HG02943 (cell line): ENCODE measurements around the gene PDK3.

ENCODE experiments used
- ATAC-seq: cut with Tn5 transposase; IDR thresholded peaks from one replicate; pipeline ENCODE4 v1.9.1; 2021; ENCODE audit warnings: mild to moderate bottlenecking, low read depth, moderate library complexity; ENCODE audit not compliant: unreplicated experiment

Gene PDK3

DNA sequence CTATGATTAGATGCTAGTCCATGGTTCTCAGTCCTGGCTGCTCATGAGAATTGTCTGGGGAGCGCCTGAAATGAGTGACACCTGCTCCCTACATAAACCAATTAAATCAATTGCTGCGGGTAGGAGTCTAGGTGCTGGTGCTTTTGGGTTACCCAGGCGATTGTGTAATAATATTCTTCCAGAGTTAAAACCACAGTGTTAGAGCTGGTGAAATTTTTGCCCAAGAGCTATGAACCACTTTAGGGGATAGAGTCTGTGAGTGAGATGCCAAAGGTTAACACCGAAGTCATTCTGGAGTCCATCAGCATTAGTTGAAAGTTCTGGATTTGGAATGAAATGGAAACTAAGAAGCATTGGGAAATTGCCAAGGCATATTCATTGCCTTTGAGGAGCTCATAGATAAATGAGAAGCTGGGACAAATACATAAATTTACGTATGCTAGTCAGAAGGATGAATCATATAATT, 15.3 kb downstream of the PDK3 start:
- ATAC-seq, result peak; percentile 28

DNA sequence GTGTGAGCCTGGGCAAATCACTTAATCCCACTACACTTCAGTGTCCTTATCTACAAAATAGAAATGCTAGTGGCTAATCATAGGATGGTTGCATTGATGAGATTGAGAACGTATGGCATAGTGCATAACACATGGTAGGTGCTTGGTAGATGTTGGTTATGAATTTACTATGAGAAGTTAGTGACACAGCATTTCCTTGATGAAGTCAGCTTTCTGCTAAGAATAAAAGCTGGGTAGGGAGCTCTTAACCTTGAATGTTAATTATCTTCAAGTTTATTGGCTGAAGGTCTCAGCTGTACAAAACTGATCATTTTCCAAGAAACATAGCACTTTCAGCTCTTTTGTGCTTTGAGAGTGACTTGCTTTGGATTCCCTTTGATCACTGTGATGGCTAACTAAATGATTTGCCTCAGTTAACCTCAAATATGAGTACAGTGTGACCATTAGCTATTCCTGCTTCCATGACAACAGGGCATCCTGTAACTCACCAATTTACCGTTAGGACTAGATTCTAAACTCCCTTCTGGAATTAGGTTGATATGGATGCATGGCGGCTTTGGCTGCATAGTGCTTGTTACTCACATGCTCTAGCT, 17.8 kb downstream of the PDK3 start:
- no peak for ATAC-seq

DNA sequence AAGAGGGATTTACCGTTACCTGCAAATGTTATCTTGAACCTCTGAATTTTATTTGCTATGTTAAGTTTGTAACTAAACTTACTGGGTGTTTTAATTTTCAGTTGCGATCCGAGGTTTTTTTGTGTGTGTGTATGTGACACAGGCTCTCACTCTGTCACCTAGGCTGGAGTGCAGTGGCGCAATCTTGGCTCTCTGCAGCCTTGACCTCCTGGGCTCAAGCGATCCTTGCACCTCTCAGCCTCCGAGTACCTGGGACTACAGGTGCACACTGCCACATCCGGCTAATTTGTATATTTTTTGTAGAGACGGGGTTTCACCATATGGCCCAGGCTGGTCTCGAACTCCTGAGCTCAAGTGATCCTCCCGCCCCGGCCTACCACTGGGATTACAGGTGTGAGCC, 18.5 kb downstream of the PDK3 start:
- no peak for ATAC-seq

DNA sequence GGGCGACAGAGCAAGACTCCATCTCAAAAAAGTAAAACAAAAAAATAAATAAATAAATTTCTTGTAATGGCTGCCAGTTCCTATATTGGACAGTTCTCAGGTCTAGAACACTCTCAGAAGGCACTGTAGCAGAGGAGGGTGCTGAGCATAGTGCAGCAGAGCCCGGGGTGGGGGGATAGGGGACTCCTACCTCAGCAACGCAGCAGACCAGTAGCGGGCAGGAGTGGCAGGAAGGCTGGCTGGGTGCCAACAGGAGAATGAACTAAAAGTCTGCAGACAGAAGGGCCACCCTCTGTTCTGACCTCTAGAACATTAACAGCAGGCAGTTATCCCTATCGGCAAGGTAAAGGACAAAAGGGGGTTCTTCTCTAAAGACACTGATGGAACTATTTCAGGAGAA, 20.2 kb downstream of the PDK3 start:
- no peak for ATAC-seq

DNA sequence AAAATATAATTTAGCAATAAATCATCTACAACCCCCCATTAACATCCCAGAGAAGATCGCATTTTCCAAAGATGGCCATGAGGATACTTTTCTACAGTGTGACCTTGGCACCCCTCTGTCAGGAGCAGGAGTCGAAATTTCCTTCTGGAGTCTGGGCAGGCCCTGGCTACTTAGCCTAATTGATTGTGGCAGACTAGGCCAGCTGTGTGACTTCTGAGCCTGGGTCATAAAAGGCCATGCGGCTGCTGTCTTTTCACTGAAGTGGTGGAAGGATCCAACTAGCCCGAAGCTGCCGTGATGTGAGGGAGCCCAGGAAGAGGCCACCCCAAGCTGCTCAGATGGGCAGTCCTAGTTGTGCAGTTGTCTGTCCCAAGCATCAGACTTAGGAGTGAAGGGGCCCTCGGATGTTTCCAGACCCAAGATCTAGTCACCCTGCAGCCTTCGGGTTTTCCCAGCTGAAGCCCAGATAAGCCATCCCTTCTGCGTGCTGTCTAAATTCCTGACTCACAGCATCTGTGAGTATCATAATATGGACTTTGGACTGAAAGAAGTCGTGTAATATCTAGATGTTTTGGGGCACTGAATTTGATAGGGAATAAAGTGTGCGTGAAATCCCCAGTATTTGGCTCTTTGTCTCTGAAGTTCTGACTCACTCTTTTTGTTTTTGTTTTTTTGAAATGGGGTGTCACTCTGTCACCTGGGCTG, 21.0 kb downstream of the PDK3 start:
- no peak for ATAC-seq

DNA sequence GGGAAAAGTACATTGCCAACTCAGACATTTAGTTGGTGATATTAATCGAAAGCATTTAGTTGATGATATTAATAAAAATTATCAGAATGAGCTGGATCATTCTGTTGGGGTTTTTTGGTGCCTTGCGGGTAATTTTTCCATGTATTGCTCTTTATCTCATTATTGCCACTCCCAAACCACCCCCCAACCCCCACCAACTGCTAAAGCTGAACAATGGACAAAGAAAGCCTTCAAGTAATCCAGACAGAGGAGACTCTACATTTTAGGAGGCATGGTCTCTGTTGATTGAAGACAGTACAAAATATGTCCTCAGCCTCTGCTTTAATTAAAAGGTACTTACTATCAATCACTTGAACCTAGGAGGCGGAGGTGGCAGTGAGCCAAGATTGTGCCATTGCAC, 22.5 kb downstream of the PDK3 start:
- ATAC-seq, result no peak

DNA sequence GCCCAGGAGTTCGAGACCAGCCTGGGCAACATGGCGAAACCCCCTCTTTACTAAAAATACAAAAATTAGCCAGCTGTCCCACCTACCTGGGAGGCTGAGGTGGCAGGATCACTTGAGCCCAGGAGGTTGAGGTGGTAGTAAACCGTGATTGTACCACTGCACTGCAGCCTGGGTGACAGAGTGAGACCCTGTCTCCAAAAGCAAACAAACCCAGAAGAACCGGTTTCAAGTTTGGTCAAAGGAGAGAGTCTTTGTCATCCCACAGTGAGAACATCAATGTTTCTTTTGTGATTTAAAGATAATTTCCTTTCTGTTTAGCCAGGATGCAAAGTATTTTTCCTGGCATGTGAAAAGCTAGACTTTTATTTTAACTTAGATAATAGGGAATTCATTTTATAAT, 26.7 kb downstream of the PDK3 start:
- no peak for ATAC-seq

DNA sequence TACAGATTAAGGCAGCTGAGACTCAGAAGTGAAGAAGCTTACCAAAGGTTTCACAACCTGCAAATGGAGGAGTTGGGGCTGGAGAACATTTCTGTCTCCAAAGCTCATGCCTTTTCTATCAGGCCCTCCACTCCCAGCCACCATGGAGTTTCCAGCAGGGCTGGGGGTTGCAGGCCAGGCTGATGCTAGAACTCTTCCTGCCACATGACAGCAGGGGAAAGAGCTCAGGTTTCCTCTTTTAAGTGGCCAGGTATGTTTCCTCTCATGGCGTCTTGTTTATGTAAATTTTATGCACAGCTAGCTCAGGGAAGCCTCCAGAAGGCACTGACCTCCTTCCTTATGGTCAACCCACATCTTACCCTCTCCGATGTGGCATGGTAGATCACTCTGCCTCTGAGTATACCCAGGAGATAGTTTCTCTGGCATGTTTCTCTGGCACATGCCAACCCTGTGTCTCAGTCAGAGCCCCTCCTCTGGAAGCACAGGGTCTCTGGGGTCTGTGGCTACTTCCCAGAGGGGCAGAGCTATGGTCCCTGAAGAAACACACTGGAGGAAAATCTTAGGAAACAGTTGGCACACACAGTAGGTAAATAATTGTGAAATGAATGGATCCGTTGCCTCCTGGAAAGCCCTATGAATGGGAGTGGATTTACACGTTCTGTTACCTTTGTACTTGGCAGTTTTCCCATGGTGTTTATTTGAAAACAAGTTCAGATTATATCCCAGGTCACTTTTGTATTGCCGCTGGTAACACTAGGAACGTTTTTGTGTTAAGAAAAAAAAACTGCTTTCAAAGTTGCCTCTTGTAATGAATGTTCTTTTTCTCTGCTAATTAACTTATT, 28.9 kb downstream of the PDK3 start:
- no peak for ATAC-seq

DNA sequence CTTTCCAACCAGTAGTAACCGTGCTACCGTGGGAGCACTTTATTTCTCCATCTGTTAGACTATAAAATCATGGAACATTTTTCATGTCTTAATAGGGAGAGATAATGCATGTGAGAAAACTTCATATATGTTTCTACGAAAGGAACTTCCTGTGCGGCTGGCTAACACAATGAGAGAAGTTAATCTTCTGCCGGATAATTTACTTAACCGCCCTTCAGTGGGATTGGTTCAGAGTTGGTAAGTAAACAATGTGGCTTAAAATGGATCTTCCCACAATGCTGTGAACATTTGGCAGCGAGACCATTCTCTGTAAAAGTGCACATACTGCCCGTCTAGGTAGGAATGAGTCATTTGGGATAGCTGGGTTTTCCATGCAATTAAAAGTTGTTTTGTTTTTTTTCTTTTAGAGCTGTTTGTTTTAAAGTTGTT, 29.6 kb downstream of the PDK3 start:
- no peak for ATAC-seq

DNA sequence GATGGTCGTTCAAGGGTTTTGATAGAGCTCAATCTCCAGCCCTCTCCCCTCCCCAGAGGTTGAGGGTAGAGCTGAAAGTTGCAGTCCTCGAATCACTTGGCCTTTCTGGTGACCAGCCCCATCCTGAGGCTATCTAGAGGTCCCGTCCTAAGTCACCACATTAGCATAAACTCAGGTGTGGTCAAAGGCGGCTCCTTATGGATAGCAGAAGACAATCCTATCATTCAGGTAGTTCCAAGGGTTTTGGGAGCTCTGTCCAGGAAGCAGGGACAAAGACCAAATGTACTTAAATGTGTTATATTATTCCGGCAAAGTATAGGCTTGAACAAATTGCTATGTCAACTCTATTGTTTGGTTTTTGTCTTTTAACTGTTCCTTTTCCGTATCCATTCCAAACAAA, 30.6 kb downstream of the PDK3 start:
- ATAC-seq, result no peak

DNA sequence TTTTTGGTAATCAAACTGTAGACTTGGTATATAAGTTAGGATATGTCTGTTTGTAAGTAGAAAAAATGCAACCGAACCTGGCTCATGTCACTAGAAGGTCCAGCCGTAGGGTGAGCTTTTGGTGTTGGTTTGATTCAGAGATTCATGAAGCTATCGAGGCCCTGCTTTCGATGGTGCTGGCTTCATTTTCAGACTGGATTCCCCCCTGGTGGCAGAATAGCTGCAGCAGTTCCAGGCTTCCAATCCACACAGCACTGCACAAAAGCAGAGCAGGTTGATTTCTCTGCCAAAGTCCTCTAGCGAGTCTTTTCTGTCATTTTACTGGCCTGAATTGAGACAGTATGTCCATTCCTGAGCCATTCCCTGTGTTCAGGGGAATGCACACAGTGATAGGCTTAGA, 33.1 kb downstream of the PDK3 start:
- ATAC-seq, result no peak

DNA sequence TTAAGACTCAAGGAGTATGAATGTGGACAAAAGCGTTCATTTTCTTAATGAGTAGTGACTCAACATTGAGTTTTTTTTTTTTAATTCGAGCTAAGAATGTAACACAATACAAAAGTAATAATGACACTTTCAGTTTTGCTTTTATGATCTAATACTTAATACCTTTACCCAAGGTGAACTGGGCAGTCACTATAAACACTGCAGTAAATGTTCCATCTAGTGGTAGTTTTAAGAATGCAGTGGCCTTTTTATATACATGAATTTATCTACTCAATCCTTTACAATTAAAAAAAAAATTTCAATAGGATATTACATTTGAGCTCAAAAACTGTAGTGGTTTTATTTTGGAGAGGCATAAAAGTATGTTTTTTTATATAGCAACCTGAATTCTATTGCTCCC, 33.9 kb downstream of the PDK3 start:
- peak; percentile 68 for ATAC-seq

DNA sequence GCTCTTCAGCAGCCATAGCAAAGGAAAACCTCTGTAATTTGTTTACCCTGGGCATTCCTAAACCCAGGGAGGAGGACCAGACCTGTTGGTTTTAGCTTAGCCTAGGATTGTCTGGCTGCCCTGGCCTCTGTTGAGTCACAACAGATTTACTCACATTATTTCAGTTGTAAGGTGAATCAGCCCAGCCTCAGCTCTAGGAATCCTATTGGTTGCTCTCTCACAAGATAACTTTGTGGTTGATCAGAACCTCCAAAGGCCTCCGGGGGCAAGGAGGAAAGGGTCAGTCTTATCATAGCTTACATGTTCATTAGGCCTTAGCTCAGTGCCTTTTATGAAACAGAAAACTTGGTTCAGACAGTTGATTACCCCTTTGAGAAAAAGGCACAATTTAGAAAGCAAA, 41.0 kb downstream of the PDK3 start:
- ATAC-seq, result no peak

DNA sequence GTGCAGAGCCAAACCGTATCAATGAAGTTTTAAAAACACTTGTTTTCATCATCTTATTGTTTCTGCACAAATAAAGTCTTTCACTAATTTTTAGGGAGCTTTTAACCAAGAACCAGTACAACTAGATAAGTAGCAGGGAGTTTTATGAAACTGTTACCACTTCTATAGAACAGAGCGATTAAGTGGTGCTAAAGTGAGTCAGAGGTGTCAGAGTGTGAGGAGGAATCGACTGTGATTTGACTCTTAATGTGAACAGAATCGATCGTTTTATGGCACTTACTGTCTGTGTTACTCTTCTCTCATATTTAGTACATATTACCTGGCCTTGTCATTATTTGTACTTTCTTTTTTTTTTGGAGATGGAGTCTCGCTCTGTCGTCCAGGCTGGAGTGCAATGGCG, 43.3 kb downstream of the PDK3 start:
- no peak for ATAC-seq

DNA sequence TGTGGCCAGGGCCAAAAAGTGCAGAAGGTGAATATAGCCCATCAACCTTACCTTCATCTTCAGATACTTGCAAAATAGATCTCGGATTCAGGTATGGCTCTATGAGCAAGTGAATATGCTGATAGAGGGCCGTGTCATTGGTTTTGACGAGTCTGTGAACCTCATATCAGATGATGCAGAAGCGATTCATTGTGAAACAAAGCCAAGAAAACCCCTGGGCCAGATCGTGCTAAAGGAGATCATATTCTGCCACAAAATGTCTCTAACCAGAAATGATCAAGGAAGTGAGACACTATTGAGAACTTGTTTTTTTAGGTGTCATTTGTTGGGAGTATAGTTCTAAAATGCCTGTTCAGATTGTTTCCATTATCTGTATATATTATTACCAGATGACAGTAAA, 48.3 kb downstream of the PDK3 start:
- ATAC-seq, result peak; percentile 50

DNA sequence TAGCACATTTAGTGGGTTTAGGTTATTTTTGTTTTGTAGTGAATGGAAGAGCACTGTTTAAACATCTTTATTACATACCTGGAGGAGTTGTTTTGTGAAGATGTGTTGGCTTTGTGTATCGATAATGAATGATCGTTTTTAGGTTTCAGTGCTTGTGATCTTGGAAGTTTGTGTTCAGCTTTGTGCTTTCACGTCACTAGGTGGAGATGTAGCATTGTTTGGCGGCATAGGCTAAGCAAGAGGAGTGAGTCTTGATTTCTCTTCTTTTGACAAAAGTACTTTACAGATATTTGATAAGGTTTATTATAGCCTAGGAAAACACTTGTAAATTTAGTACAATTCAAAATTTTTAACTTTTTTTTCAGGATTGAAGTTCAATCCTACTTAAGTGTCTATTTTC, 50.4 kb downstream of the PDK3 start:
- no peak for ATAC-seq

DNA sequence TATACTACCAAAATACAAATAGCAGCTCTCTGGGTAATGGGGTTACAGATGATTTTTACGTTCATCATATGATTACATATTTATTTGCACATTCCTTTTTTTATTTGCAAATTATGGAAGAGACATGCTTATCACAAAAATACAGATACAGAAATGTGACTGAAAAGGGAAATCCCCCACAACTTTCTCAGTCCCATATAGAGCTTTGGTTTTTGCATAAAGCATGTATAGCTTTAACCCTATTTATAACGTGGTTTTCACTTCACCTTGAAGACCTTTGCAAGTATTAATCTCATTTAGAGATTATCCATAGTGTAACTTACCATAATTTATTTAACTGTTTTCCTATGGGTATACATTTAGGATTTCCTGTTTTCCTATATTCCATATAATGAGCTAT, 55.4 kb downstream of the PDK3 start:
- ATAC-seq, result no peak

DNA sequence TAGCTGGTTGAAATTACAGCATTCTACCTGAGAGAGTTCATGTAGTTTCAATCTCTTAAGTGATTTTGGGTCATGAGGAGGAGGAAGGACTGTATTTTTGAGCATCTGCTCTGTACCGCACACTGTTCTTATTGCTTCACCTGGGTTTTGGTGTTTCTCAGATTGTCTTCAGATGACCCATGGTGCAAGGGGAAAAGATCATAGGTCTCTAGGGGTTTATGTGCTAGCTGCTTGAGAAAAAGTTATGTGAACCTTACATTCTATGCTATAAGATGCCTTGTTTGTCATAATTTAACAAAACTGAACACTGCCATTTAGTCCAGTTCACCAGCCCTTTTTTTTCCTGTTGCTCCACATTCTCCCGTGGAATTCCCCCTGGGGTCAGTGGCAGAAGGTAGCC, 60.4 kb downstream of the PDK3 start:
- no peak for ATAC-seq

DNA sequence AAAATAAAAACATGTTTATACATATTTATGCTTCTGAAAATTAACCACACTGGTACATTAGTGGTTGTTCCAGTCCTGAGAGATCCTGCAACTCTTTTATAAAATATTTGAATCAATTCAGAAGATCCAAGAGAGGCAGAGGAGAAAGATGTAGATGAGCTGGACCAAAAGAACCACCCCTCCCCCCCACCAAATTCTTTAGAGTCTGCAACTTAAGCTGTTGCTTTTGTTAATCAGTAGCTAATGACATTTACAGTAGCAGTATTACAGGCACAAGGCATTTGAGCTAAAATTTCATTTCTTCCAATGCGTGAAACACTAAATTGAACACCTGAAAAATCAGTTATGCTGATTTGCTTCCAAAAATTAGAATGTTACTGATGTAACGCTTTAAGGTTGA, 61.5 kb downstream of the PDK3 start:
- ATAC-seq, result no peak

DNA sequence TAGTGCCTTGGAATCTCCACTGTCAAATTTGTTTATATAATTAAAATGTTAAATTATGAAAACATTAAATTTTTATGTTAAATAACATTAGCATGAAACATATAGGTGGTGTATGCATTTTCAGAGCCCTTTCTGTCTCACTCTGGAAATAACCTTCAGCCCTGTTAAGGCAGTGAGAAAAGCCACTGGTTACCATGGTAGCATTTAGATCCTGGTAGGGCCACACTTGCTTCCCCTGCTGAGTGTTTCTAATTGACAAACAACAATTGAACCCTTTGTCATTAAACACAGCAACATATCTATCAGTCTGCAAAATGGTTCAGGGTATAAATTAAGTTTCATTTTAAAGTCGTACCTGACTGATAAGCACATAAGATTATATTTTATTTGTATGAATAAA, 63.5 kb downstream of the PDK3 start:
- ATAC-seq, result no peak

DNA sequence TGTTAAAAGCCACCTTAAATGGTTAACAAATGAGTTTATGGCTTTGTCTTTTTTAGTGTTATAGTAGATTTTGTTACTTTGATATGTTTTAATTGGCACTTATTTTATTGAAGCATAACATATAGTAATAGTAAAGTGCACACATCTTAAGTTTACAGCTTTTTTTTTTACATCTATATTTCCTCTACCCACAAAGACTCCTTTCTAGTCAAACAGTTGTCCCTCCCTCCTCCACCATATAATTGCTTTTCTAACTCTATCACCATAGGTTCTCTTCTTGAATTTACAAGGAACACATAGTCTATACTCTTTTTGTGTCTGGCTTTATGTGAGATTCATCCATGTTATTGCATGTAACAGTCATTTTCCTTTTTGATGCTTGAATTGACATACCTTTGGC, 71.5 kb downstream of the PDK3 start:
- ATAC-seq, result no peak

DNA sequence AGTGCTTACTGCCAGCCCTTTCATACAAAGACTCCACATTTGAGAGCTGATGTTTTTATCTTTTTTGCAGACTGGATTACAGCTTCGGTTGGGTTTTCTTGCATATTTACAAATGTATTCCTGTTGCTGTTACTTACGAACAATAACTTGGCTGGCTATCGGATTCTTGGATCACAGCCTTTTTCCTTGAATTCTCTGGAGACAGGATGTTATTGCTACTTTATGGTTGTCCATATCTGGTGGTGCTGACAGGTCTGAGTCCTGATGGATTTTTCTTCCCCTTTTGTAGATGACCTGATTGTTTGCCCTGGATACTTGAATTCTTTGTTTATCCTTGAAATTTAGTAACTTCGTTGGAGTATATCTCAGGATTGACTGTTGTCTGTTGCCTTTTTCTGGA, 77.7 kb downstream of the PDK3 start:
- no peak for ATAC-seq
